Esophagus muscularis mucosa (tissue), 4 donors: ENCODE results near the gene L3MBTL1. TPM values are rescaled to one million over a fixed set of nuclear protein-coding genes. Genes with fewer than 3 reads are reported as not detected.

Source experiments
- DNase-seq: peaks from one replicate; pipeline ENCODE4 v3.0.0-alpha.2; 2017; ENCODE audit errors: extremely low spot score
- H3K27ac ChIP-seq, 4 donors: fragments of 200-600 bp; sonication (generic); replicated peaks in 1 of 4; 1 replicate in 3 of 4; 2 replicates in 1 of 4; pipeline ENCODE4 v1.5.1; 2016 to 2019; ENCODE audit warnings: mild to moderate bottlenecking in 1 of 4
- H3K27me3 ChIP-seq, 4 donors: fragments of 200-600 bp; sonication (generic); one replicate each; pipeline versions ENCODE4 v1.5.1 to v1.6.0; 2016 to 2019
- H3K36me3 ChIP-seq, 4 donors: fragments of 200-600 bp; sonication (generic); one replicate each; pipeline ENCODE4 v1.5.1; 2016 to 2019
- H3K4me1 ChIP-seq, 4 donors: fragments of 200-600 bp; sonication (generic); one replicate each; pipeline ENCODE4 v1.5.1; 2016 to 2019
- H3K4me3 ChIP-seq, 4 donors: fragments of 200-600 bp; sonication (generic); 1 replicate in 2 of 4; 2 replicates in 2 of 4; pipeline ENCODE4 v1.5.1; 2016 to 2019; ENCODE audit warnings: mild to moderate bottlenecking in 4 of 4, moderate library complexity in 1 of 4
- H3K9me3 ChIP-seq, 4 donors: fragments of 200-600 bp; sonication (generic); 1 replicate in 3 of 4; 2 replicates in 1 of 4; pipeline ENCODE4 v1.5.1; 2016 to 2019
- EP300 ChIP-seq: sonication (generic); formaldehyde crosslinking; IDR thresholded peaks from one replicate; pipeline ENCODE4 v1.6.1; 2017; ENCODE audit warnings: antibody characterized with exemption
- POLR2A ChIP-seq: fragments of 450-650 bp; IDR thresholded peaks from one replicate; pipeline ENCODE4 v1.6.1; 2017; ENCODE audit warnings: antibody characterized with exemption, moderate library complexity, mild to moderate bottlenecking, low read depth
- POLR2AphosphoS5 ChIP-seq, 2 donors: sonication (generic); formaldehyde crosslinking; IDR thresholded peaks; one replicate each; pipeline ENCODE4 v1.6.1; 2017; ENCODE audit warnings: antibody characterized with exemption in 2 of 2
- WGBS: methylation state at CpG from one replicate; pipeline ENCODE4 v1.1.5; 2018; 5-methylcytosine and 5-hydroxymethylcytosine counted together
- intact Hi-C: fragments of 100-400 bp; cut with DNase I; formaldehyde crosslinking; loops from one replicate; pipeline ENCODE4 v1.15.1; 2023
- total RNA-seq, 4 donors: library from RNA; depleted of rRNA; stranded (reverse); fragments of >200 nt; gene quantifications; one replicate each; pipeline versions ENCODE4 v1.1.0 to v1.2.1, GENCODE V29; 2016
- TF ChIP-seq, protein P1 (sequence below), 3 experiments: fragments of 200-600 bp in 2 of 3; fragments of 450-650 bp in 1 of 3; sonication (generic) in 2 of 3; IDR thresholded peaks; one replicate each; pipeline ENCODE4 v1.5.1; 2017 to 2019; ENCODE audit warnings: antibody characterized with exemption in 3 of 3, mild to moderate bottlenecking in 2 of 3, moderate library complexity in 1 of 3

The L3MBTL1 gene
- total RNA-seq, 4 donors from 2014 or later, result 5.6 to 19.5 (median 8.5) TPM

DNA sequence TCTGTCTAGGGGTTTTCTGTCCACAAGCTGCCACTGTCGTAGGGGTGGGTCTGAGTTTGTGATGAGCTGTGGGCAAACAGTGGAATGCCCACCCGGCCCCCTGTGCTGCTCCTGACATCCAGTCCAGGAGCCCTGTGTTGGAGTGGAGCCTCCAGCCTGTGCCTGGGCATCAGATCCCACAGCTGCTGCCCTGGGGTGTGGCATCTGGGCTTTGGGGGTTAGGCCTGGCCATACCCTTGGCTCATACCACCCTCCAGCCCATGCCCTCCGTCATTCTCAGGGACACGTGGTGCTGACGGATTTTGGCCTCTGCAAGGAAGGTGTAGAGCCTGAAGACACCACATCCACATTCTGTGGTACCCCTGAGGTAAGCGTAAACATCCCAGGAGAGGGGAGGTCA is 64.3 kb downstream of the L3MBTL1 start:
- Histone ChIP-seq H3K27ac (no peak overlapping the region), H3K27me3 (no peaks in the 10 kb centered on the region), H3K4me3 (no peak overlapping the region), H3K36me3 (no peaks in the 10 kb centered on the region), H3K9me3 (no peaks in the 10 kb centered on the region), H3K4me1 (no peaks in the 10 kb centered on the region)
- TF ChIP-seq POLR2AphosphoS5 (IDR thresholded peaks at IDR 0.05) (no peak), POLR2A (no peak), EP300 (no peak)
- TF ChIP-seq, protein P1, sequence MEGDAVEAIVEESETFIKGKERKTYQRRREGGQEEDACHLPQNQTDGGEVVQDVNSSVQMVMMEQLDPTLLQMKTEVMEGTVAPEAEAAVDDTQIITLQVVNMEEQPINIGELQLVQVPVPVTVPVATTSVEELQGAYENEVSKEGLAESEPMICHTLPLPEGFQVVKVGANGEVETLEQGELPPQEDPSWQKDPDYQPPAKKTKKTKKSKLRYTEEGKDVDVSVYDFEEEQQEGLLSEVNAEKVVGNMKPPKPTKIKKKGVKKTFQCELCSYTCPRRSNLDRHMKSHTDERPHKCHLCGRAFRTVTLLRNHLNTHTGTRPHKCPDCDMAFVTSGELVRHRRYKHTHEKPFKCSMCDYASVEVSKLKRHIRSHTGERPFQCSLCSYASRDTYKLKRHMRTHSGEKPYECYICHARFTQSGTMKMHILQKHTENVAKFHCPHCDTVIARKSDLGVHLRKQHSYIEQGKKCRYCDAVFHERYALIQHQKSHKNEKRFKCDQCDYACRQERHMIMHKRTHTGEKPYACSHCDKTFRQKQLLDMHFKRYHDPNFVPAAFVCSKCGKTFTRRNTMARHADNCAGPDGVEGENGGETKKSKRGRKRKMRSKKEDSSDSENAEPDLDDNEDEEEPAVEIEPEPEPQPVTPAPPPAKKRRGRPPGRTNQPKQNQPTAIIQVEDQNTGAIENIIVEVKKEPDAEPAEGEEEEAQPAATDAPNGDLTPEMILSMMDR (IDR thresholded peaks at IDR 0.05), result no peak
- intact Hi-C loops, result no loop called here
- WGBS, result 96% methylated on average over 3 of the region's 6 CpGs
- DNase-seq, result no peak

DNA sequence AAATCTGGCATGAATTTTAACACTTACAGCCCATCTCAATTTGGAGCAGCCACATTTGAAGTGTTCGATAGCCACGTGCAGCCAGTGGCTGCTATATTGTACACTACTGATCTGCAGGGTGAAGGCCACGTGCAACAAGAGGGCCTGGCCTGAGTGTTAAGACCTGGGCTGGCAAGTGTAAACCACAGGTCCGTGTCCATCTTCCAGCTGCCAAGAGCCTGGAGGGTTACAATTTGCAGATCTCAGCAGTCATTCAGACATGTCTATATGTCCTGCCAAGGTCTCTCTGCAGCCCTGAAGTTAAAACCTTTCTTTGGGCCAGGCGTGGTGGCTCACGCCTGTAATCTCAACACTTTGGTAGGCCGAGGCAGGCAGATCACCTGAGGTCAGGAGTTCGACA is 65.4 kb downstream of the L3MBTL1 start:
- TF ChIP-seq, protein P1 (IDR thresholded peaks at IDR 0.05), result no peak
- TF ChIP-seq POLR2AphosphoS5 (IDR thresholded peaks at IDR 0.05) (no peak), POLR2A (no peak), EP300 (no peak)
- H3K4me1 ChIP-seq, result no peaks in the 10 kb centered on the region
- H3K4me3 ChIP-seq, result no peak overlapping the region
- H3K27me3 ChIP-seq, result no peaks in the 10 kb centered on the region
- DNase-seq, result no peak
- no peaks in the 10 kb centered on the region for H3K36me3 ChIP-seq
- WGBS, result 92% methylated on average over 8 of the region's 8 CpGs
- H3K9me3 ChIP-seq, result no peaks in the 10 kb centered on the region
- H3K27ac ChIP-seq, result no peak overlapping the region
- intact Hi-C loops, result no loop called here

DNA sequence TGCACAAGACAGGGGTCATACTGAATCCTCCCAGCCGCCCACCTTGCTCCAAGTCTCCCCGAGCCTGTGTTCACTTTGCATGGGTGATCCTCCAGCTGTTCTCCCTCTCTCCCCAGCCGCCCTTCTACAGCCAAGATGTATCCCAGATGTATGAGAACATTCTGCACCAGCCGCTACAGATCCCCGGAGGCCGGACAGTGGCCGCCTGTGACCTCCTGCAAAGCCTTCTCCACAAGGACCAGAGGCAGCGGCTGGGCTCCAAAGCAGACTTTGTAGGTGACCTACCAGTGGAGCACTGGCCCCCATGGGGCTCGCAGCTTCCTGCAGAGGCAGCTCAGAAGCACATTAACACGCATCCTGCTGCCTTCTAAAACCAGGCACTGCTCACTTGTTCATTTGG is 68.6 kb downstream of the L3MBTL1 start:
- Histone ChIP-seq H3K27me3 (no peaks in the 10 kb centered on the region), H3K36me3 (no peaks in the 10 kb centered on the region), H3K4me3 (no peak overlapping the region), H3K9me3 (no peaks in the 10 kb centered on the region), H3K4me1 (no peaks in the 10 kb centered on the region), H3K27ac (no peak overlapping the region)
- TF ChIP-seq POLR2AphosphoS5 (IDR thresholded peaks at IDR 0.05), result no peak
- no peak for TF ChIP-seq EP300
- TF ChIP-seq, protein P1 (IDR thresholded peaks at IDR 0.05), result no peak
- TF ChIP-seq POLR2A, result no peak
- WGBS, result 80% methylated on average over 10 of the region's 10 CpGs
- no peak for DNase-seq
- intact Hi-C loops, result no loop called here

DNA sequence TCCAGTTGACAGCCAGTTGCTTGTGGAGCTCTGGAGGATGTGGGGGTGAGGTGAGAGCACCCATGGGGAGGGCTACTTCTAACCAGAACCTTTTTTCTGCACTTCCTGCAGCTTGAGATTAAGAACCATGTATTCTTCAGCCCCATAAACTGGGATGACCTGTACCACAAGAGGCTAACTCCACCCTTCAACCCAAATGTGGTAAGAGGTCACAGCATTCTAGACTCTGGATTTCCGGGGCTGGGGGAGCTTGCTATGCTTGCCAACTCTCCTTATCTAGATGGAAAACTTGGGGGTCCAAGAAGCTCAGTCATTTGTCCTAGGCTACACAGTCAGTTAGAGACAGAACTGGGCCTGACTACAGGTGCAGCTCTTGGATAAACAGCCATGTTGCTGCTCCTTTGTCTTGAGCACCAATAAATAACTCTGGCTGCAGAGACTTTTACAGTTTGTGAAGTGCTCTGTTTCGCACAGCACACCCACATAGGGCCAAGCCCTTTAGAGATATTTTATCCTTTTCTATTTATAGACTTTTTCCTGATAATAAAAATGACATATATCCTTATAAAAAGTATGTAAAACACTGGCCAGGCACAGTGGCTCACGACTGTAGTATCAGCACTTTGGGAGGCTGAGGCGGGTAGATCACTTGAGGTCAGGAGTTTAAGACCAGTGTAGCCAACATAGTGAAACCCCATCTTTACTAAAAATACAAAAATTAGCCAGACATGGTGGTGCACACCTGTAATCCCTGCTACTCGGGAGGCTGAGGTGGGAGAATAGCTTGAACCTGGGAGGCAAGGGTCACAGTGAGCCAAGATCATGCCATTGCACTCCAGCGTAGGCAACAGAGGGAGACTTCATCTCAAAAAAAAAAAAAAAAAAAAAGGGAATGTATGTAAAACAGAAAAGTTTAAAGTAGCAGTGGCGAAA is 72.6 kb downstream of the L3MBTL1 start:
- H3K36me3 ChIP-seq, result no peaks in the 10 kb centered on the region
- H3K27ac ChIP-seq, result no peak overlapping the region
- H3K4me1 ChIP-seq, result no peaks in the 10 kb centered on the region
- H3K9me3 ChIP-seq, result no peaks in the 10 kb centered on the region
- intact Hi-C loops, result loop anchor here (10.0 kb wide), 1 partner anchor 125 kb away; the partner anchor contains the start of gene SRSF6
- no peak for DNase-seq
- WGBS, result 66% methylated on average over 7 of the region's 7 CpGs
- TF ChIP-seq POLR2A (no peak), POLR2AphosphoS5 (IDR thresholded peaks at IDR 0.05) (no peak), EP300 (no peak)
- TF ChIP-seq, protein P1 (IDR thresholded peaks at IDR 0.05), result no peak
- no peaks in the 10 kb centered on the region for H3K27me3 ChIP-seq
- H3K4me3 ChIP-seq, result no peak overlapping the region
